ENCODE measurements around the gene BSG. TPM values are rescaled to one million over a fixed set of nuclear protein-coding genes. Genes with fewer than 3 reads are reported as not detected.
"Not testable (repeated sequence)": the region's sequence is repeated elsewhere in the genome, so short reads cannot be mapped to it uniquely, and the experiment has no call there.

Gene BSG
- total RNA-seq, 1 donor from 2014 or later, result 98.2 TPM

DNA sequence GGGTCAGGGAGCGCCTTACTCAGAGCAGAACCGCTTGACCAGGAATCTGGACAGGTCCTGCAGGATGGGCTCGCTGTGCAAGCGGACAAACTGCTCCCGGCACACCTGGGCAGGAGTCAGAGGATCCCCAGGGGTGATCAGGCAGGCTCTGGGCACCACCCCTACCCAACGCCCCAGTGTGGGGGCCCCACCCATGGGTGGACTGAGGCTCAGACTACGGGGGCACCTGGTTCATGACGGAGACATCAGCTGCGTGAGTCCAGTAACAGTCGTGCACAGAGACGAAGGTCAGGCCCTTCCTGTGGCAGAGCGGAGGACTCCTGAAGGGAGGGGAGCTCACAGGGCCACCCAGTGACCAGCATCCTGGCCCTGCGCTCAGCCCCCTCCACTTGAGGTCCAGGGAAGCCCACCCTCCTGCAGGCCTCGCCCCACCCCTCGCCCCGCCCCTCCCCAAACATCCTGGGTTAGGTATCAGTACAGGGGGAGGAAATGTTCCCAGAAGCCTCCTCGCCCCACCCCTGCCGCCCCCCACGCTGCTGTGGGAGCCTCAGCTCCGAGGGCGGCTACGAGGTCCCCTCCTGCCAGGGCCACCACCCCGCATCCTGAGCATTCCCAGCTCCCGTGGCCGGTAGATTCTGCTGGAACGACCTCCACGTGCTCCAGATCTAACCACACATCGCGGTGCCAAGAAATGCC is 45.3 kb downstream of the BSG start:
- no peak for ATAC-seq
- no peak for DNase-seq (ENCODE audit: low spot score)

DNA sequence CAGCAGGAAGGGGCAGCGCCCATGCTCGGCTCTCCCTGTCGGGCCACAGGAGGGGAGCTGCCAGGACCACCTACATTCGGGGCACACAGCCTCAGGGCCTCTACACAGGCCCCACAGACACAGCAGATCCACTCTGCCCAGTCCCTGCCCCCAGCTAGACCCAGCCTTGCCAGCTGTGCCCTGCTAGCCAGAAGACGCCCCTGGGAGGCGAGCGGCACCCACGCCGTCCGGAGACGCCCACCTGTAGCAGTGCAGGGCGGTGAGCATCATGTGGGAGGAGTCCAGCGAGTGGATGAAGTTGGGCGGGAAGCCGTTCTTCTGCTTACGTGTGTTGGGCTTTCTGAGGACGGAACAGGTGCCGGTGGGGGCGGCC is 45.8 kb downstream of the BSG start:
- ATAC-seq, result no peak
- DNase-seq (ENCODE audit: low spot score), result no peak

DNA sequence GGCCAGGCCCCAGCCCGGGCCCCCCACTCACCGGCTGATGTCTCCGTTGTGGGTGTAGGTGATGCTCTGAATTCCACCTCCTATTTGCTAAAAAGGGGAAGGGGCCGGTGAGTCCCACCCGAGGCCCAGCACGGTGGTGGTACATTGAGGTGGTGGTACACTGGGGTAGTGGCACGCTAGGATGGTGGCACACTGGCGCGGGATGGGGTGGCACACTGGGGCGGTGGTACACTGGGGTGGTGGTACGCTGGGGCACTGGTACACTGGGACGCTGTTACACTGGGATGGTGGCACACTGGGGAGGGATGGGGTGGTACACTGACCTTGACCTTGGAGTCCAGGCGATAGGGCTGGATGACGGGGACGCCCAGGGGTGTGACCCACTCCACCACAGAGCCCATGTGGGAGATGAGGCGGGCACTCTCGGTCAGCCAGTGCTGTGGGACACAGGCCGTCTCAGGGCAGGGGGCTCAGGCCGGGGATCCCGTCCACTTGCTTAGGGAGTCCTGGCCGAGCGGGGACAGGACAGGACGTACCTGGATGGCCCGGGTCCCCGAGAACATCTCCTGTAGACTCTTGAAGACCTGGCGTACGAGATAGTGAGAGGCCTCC is 46.4 kb downstream of the BSG start:
- no peak for DNase-seq (ENCODE audit: low spot score)
- no peak for ATAC-seq

DNA sequence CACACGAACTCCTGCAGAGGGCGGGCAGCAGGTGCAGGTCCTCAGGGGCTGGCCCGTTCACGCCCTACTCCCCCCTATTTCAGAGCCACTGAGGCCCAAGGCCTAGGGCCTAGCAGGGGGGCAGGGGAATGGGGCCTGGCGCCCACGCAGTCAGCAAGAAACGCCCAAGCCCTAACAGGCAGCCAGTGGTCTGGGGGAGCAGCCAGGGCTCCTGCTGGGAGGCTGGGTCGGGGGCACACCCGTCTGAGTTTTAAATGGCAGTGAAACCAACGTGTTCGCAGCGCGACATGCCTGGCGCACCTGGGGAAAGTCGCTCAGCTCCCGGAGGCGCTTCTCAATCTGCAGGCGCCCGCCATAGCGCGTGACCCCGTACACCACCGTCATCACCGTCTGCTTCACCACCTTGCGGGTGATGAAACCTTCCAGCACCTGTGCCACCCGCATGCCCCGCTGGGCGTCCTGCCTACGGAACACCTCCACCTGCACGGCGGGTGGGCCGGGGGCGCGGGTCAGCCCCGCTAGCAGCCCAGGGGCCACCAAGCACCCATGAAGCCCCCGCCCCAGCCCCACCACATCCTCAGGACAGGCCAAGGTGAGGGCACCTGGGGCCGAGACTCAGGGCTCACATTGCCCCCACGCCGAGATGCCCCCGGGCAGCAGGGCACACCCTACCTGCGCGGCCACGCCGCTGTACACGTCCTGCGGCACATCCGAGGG is 47.0 kb downstream of the BSG start:
- no peak for ATAC-seq
- DNase-seq (ENCODE audit: low spot score), result no peak

DNA sequence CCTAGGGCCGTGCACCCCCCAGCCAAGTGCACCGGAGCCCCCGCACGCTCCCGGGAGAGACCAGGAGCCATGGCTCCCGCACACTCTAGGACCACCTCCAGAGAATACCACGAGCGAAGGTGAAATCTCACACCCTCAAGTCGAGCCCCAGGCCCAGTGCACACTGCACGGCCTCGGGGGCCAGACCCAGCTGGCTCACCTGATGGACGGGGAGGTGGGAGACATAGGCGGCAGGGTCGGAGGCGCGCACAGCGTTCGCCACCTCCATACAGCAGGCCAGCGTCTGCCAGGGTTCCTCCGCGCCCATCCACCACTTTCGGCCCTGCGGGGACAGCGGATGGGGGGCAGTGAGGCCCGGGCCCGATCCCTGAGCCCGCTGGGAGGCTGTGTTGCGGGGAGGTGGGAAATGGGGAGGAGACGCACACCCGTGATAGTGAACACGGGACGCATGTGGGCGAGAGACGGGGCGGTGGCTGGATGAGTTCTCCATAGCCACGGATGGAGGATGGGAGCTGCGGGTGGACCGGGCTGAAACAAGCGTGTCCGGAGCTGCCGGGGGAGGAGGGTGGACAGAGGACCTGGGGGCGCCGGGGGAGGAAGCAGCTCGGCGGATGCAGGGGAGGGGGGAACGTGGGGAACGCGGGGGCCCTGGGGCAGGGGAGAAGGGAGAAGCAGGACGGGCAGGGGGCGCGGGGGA is 47.9 kb downstream of the BSG start:
- no peak for DNase-seq (ENCODE audit: low spot score)
- ATAC-seq, result no peak

DNA sequence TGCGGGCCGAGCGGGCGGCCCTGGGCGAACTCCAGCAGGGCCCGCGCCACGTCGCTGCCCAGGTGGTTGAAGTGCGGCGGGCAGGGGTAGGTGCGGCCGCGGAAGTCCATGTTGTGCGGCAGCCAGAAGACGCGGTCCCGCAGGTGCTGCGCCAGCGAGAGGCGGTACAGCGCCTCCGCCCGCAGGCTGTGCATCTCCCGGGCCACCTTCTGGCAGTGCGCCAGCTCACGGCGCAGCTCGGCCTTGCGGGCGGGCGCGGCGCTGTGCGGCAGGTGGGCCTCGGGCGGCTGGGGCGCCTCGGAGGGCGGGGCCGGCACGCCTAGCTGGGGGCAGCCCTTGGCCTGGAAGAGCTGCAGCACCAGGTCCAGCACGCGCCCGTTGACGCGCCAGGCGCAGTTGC is 48.8 kb downstream of the BSG start:
- DNase-seq (ENCODE audit: low spot score); ATAC-seq: not testable (repeated sequence)

DNA sequence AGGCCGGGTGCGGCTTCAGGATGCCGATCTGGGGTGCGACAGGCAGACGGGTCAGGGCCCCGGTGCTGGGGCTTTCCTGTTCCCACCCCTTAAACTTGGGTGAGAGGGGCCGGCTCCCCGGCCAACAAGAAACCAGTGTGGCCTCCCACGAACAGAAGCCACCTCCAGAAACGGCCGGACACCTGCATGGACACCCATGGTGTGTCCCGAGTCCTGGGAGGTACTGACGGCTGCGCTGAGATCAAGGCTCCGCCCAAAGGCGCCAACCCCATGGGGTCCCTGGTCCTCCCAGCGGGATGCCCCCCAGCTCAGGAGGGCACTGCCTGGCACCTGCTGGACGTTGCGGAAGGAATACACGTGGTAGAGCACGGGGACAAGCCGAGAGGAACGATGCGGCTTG is 49.4 kb downstream of the BSG start:
- no peak for DNase-seq (ENCODE audit: low spot score)
- no peak for ATAC-seq

DNA sequence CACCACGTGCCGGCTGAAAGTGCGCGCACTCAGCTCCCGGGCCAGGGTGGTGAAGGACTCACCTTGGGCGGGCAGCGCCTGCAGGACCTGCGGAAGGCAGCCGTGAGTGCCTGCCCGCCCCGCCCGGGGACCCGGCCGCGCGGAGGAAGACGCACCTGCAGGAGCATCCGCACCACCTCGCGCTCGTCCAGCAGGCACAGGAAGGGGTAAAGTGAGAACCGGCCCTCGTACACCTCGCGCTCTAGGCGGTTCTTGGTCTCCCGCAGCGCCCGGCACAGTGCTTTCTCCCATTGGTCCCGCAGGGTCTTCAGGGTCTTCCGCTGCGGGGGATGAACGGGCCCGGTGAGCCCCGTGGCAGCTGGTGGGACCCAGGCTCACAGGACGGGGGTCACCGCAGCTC is 50.3 kb downstream of the BSG start:
- no peak for DNase-seq (ENCODE audit: low spot score)

DNA sequence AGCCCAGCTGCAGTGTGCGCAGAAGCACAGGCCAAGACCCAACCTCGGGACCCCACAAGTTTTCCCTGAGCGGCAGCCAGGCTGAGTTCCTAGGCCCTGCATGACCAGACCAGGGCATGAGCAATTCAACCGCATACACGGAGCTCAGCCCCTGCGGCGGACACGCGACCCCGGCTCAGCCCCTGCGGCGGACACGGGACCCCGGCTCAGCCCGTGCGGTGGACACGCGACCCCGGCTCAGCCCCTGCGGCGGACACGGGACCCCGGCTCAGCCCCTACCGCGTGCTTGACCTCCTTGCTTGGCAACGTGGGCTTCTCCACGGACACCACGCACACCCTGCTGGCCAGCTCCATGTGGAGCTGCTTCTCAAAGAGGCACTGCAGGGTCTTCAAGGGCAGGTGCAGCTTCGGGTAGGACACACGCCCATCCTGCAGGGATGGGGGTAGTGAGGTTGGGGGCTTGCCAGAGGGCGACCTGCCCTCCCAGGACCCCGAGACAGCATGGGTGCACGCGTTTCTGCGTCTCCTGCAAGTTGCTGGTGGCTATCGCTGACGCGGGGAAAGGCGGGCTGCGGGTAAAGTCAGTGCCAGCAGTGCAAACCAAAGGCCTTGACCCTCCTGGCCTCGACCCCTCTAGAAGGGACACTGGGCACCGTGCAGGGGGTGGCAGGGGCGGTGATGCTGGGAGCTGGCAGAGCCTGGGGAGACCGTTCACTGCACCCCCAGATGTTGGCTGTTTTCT is 51.0 kb downstream of the BSG start:
- DNase-seq (ENCODE audit: low spot score), result no peak
- ATAC-seq, result no peak

More for the DNA sequence above, 50.3 kb downstream of the BSG start:
- ATAC-seq, result no peak

DNA sequence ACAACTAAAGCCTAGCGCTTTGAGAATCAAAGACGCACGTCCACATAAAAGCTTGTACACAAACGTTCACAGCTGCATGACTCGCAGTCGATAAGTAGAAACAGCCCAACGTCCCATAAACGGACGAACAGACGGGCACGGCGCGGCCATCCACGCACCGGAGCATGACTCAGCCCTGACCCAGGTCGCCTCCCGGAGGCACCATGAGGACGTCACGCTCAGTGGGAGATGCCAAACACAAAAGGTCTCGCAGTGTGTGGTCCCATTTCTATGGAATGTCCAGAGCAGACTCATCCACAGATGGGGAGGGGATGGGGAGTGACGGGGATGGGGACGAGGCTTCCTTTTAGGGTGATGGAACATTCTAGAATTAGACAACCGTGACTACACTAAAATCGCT is 51.6 kb downstream of the BSG start:
- DNase-seq (ENCODE audit: low spot score), result no peak
- no peak for ATAC-seq

DNA sequence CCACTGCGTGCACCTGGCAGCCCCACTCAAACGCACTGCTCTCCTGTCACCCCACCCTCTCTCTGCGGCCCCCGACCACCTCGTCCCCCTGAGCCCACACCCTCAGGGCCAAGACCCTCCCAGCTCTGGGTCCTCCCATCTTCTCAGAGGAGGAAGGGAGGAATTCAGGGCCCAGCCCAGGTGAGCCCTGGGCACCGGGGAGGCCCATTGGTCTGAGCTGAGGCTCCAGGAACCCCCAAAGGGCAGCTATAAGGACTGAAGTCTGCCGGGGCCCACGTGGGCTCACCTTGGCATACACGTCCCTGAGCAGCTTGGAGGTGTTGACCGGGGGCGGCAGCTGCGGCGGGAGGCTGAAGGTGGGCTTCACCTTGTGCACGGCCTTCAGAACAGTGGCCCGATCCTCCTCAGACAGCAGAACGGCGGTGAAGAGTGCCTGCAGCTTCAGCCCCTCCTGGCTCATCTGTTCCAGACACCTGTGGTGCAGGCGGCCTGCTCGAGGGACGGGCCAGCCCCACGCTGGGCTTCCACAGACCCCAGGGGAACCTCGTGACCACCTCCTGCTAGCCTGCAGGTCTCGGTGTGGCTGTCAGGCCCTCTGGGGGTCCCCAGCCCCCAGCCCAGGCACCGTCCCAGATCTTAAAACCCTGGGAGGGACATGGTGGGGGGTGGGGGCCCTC is 52.2 kb downstream of the BSG start:
- ATAC-seq, result no peak
- DNase-seq (ENCODE audit: low spot score), result no peak

DNA sequence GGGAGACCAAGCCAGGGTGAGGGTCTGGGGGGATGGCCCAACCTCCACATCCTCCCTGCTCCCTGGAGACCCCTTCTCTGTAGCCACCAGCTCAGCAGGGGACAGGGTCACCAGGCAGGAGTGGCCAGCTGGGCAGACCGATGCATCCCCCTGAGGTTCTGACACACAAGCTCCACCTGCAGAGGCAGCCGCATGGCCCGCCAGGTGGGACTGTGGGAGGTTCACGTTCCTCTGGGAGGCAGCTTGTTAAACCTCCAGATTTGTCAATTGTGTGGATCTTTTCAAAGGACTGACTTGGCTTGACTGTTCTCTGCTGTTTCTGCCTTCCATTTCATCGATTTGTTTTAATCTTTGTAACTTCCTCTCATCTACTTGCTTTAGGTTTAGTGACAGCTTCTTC is 52.9 kb downstream of the BSG start:
- ATAC-seq (no peak), DNase-seq (ENCODE audit: low spot score) (no peak)

DNA sequence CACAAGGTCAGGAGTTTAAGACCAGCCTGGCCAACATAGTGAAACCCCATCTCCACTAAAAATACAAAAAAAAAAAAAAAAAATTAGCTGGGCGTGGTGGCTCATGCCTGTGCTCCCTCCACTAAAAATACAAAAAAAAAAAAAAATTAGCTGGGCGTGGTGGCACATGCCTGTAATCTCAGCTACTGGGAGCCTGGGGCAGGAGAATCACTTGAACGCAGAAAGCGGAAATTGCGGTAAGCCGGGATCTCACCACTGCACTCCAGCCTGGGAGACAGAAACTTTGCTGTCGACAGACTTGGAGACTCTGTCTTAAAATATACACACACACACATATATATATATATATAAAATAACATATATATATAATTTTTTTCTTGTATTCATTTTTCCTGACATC is 54.2 kb downstream of the BSG start:
- not testable (repeated sequence) for ATAC-seq; DNase-seq (ENCODE audit: low spot score)

DNA sequence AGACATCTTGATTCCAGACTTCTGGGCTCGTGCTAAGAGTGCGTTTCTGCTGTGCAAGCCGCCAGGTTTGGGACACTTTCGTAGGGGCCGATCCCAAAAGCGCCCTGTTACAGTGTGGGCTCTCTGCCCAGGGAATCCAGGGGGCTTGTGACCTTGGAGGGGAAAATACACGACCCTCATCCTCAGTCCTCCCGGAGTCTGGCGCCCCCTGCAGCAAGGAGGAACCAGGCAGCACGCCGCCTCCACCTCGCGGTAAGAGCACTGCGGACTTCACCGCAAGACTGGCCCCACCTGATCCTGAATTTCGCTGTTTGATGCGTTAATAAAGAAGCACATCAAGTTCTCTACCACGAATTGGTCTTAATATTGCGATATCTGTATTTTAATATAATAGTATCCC is 55.8 kb downstream of the BSG start:
- no peak for ATAC-seq
- DNase-seq (ENCODE audit: low spot score), result no peak

DNA sequence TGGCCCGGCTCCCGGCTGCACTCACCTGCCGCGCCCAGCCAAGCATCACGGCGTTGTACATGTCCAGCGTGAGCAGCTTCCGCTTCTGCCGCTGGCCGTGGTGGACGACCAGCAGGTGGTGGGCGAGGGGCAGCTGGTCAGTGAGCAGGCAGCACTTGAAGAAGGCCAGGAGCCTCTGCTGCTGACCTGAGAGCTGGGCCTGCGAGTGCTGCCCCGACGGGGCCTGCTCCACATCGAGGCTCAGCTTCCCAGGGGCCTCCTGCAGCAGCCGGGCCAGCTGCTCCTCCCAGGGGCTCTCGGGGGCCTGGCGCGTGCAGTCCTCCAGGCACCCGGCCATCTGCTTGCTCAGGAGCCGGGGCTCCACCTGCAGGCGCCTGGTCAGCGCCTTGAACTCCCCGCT is 57.1 kb downstream of the BSG start:
- not testable (repeated sequence) for ATAC-seq; DNase-seq (ENCODE audit: low spot score)

DNA sequence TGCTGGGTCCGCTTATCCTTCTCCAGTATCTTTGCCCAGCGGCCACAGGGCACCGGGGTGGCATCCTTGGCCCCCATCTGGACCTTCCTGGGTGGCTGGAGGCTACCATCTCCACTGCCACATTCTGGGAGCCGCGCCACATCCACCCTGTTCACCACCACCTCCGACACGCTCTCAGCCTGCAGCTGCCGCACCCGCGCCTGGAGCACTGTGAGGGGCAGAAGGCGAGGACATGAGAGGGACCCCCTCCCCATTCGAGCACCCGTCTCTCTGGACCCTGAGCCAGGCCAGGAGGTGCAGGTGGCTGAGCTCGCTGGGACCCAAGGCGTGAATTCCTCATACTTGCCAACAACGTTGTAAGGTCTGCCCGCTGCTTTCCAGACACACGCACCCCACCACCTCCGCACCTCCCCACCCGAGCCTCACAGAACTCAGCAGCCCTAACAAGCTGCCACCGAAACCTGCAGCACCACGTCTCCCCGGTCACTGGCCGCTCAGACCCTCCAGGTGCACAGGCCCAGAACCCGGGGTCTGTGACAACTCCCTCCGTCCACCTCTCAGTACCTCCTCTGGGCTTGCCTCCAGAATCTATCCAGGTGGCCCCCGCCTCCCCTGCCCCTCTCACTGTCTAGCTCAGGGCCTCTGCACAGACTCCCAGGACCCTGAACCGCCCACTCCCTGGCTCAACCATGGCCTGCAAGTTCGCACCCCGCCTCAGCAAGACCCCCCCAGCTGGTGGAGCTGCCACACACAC is 57.7 kb downstream of the BSG start:
- DNase-seq (ENCODE audit: low spot score) (no peak), ATAC-seq (no peak)

DNA sequence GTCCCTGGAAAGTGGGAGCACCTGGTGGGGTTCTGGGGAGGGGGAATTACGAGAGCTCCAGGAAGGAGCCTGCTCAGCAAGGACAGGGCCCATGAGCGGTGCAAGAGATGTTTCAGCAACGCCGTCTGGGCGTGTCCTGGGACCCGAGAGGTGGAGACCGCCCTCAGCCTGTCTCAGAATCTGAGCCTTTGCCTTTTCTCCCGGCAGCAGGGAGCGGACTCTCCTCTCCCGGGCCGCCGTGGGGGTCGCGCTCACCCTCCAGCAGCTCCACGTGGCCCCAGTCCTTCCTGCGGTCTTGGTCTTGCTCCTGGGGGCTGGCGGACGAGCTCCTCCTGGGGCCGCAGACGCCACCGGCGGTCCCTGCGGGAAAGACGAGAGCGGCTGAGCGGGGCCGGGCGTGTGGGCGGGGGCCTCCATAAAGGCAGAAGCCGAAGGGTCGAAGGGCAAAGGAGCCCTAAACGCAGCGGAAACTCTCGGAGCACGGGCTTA is 60.2 kb downstream of the BSG start:
- no peak for DNase-seq (ENCODE audit: low spot score)

More for the DNA sequence above, 60.2 kb downstream of the BSG start:
- ATAC-seq, result peak; percentile 64
